Adipocyte (in vitro differentiated cells): Measurements from ENCODE around the gene GSTCD.

Experiments used
- DNase-seq: peaks from one replicate; pipeline ENCODE4 v3.0.0-alpha.2; 2015; ENCODE audit warnings: low read depth
- H3K27me3 ChIP-seq: replicated peaks from 2 replicates; pipeline ENCODE4 v1.7.0; 2013; ENCODE audit warnings: mild to moderate bottlenecking, low read length, moderate library complexity; ENCODE audit not compliant: control insufficient read depth, insufficient read depth
- H3K36me3 ChIP-seq: 2 replicates; pipeline ENCODE4 v1.7.0; 2013; ENCODE audit warnings: low read length, mild to moderate bottlenecking, moderate library complexity; ENCODE audit not compliant: control insufficient read depth, insufficient read depth, severe bottlenecking
- H3K4me1 ChIP-seq: 2 replicates; pipeline ENCODE4 v1.7.0; 2013; ENCODE audit warnings: mild to moderate bottlenecking, low read length, moderate library complexity; ENCODE audit not compliant: control insufficient read depth, insufficient read depth
- H3K4me3 ChIP-seq: 2 replicates; pipeline ENCODE4 v1.7.0; 2013; ENCODE audit warnings: mild to moderate bottlenecking, low read length, moderate library complexity
- H3K9ac ChIP-seq: 2 replicates; pipeline ENCODE4 v1.7.0; 2013; ENCODE audit warnings: mild to moderate bottlenecking, low read length, moderate library complexity
- H3K9me3 ChIP-seq: 2 replicates; pipeline ENCODE4 v1.7.0; 2013; ENCODE audit warnings: mild to moderate bottlenecking, low read length, moderate library complexity; ENCODE audit not compliant: control insufficient read depth

Gene GSTCD, protein sequence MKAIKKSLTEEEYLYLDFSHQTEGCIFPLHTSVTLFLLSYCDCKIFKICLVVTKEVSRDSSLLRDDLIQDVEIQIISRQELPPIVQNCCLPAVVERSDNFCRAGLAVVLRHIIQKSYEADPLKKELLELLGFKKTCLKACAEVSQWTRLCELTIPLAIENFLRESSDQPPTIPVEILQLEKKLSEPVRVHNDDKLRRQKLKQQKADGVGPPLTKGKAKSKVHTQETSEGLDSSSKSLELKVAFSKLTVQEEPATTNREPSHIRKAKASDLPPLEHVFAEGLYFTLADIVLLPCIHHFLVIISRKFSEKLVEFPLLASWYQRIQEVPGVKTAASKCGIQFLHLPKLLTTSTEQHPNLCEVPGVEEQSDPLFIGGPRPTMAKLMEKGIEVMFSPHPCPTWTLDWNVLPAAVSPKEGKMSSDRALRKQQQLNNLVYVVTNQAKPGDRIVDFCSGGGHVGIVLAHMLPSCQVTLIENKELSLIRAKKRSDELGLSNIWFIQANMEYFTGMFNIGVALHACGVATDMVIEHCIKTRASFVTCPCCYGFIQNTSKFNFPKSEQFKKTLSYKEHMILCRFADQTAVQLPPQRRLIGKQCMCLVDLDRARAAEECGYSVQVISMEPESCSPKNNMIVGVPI

DNA sequence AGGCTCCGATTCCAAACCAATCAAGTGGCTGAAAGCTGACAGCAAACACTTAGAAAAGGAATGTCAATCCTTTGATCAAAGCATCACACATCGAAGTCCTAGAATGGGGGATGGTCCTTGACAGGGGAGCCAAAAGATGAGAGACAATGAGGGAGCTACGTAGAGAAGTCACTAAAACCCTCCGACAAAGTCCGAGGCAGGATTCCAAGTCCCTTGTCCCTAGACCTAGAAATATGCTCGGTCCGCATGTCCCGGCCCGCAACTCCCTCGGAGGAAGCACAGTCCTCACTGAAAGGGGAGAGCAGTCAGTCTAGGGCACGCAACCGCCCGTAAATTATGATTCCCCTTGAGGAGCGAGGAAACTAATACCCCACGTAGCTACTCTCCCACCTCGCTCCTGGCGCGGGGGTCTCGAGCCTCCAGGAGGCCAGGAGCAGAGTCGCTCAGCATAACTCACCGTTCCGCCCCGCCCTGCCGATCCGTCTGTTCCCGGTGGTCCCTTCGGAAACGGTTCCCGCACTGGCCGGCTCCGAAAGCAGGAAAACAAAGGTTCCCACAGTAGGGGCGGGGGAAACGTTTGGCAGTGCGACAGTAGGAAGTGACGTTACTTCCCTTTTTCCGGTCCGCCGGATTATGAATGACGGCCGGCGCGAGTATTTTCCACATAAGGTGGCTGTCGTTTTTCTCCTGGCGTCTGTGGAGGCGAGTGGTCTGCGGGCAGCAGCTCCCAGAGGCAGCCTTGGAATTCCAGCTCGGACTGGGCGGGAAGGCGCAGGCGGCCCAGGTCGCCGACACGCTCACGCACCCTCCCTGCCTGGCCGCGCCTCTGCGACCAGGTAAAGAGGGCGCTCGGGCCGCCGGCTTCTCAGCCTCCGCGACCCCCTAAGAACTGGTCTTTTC, at the start of gene GSTCD, which contains the start of gene INTS12:
GSTCD (plus strand) TSS at position 604 of the 900 bp plus-strand sequence. CDS start 8,830 bp downstream, outside the sequence.
INTS12 (minus strand) TSS at position 509 of the 900 bp plus-strand sequence. CDS start 8,684 bp downstream, outside the sequence.
- no peaks in the 10 kb centered on the region for H3K9me3 ChIP-seq
- no peaks in the 10 kb centered on the region for H3K36me3 ChIP-seq
- H3K9ac ChIP-seq = peak within 1 kb of the TSS; percentile 93
- H3K27me3 ChIP-seq = no peaks in the 10 kb centered on the region
- peak within 1 kb of the TSS; percentile 95 for H3K4me3 ChIP-seq
- H3K4me1 ChIP-seq = peaks cover 21% of the 10 kb centered on the region
- peak; percentile 98 for DNase-seq

DNA sequence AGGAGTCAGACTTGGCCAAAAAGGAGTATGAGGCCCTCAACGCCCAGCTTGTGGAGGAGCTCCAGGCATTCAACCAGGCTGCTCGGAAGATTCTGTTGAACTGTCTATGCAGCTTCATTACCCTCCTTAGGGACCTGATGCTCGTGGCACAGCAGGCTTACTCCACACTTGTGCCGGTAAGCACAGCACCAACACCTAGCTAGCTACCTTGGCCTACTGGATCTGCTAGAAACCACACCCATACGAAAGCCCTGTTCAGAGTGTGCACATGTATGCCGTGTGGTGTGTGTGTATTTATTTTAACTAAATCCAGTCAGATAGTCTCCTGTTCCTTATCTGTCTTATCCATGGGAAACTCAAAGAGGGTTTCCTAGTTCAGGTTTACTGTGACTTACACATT, 49.4 kb upstream of the GSTCD start:
- H3K27me3 ChIP-seq = peaks cover 4% of the 10 kb centered on the region
- no peaks in the 10 kb centered on the region for H3K4me1 ChIP-seq
- no peak overlapping the region for H3K9ac ChIP-seq
- no peaks in the 10 kb centered on the region for H3K36me3 ChIP-seq
- H3K9me3 ChIP-seq = no peaks in the 10 kb centered on the region
- H3K4me3 ChIP-seq = no peak overlapping the region
- DNase-seq = no peak

DNA sequence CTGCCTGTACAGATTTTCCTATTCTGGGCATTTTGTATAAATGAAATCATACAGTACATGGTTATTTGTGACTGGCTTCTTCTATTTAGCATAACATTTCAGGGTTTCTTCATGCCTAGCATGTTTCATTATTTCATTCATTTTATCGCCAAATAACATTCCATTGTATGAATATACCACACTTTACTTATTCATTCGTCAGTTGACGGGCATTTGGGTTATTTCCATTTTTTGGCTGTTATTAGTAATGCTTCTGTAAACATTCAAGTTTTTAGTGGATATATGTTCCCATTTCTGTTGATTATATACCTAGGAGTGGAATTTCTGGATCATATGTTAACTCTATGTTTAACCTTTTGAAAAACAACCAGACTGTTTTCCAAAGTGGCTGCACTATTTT, 47.6 kb upstream of the GSTCD start:
- Histone ChIP-seq H3K9me3 (no peaks in the 10 kb centered on the region), H3K36me3 (no peaks in the 10 kb centered on the region), H3K9ac (no peak overlapping the region), H3K4me3 (no peak overlapping the region), H3K4me1 (no peaks in the 10 kb centered on the region), H3K27me3 (peaks cover 4% of the 10 kb centered on the region)
- no peak for DNase-seq

DNA sequence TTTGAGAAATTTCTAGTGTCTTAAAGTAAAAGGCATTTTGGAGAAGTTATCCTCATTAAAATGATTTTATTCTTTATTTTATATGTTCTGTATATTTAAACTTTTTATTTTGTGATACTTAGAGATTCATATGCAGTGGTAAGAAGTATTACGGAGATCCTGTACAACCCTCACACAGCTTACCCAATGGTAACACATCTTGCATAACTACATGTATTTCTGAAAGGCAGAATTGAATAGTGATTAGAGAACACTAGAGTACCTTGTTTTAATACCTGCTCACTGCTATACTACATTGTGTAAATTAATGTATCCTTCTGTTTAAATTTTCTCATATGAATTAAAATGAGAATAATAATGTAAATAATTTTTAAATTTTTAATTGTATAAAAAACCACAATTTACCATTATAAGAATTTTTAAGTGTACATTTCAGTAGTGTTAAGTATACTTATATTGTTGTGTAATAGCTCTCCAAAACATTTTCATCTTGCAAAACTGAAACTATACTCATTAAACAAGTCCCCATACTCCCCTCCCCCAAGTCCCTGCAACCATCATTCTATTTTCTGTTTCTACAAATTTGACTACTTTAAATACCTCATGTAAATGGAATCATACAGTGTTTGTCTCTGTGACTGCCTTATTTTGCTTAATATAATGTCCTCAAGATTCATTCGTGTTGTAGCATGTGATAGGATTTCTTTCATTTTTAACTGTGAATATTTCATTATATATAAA, 45.5 kb upstream of the GSTCD start:
- H3K4me3 ChIP-seq = no peak overlapping the region
- H3K9ac ChIP-seq = no peak overlapping the region
- DNase-seq = no peak
- no peaks in the 10 kb centered on the region for H3K9me3 ChIP-seq
- H3K4me1 ChIP-seq = no peaks in the 10 kb centered on the region
- peaks cover 7% of the 10 kb centered on the region for H3K27me3 ChIP-seq
- H3K36me3 ChIP-seq = no peaks in the 10 kb centered on the region

DNA sequence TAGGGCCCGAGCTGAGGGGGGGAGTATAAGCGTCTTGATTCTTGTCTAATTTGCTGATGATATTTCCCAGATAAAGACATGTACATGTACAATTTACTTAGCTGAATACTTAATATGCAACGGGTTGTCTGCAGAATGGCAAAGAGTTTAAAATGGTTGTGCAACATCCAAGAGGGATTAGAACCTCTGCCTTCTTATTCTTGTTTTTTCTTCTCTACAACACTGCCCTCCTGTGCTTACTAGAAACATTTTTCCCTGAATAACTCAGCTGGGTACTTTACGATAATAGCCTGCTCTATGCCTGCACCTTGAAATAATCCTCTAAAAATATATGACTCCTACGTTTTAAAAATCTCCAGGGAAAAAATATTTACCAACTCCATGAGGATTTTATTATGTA, 41.9 kb upstream of the GSTCD start:
- H3K4me3 ChIP-seq = no peak overlapping the region
- H3K9me3 ChIP-seq = no peaks in the 10 kb centered on the region
- peak; percentile 50 for DNase-seq

DNA sequence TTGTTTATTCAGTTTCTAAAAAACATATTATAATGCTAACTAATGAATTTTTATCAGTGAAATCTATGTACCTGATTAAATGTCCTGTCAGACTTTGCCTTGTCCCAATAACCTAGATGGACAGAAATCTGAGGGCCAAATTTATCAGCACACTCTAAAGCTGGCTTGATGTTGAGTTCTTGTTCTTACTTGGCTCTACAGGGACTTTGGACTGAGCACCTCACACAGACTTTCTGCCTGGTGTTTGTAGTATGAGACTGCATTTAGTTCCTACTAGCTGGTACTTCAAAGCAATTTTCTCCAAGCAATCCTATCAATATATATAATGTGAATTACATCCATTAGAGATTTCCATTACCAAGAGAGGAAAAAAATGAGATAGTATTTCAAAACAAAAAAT, 37.9 kb upstream of the GSTCD start:
- no peaks in the 10 kb centered on the region for H3K36me3 ChIP-seq
- peaks cover 4% of the 10 kb centered on the region for H3K27me3 ChIP-seq
- no peaks in the 10 kb centered on the region for H3K4me1 ChIP-seq
- H3K9ac ChIP-seq = no peak overlapping the region
- no peak overlapping the region for H3K4me3 ChIP-seq
- no peak for DNase-seq
- no peaks in the 10 kb centered on the region for H3K9me3 ChIP-seq

More for the DNA sequence above, 41.9 kb upstream of the GSTCD start:
- Histone ChIP-seq H3K27me3 (peaks cover 4% of the 10 kb centered on the region), H3K36me3 (no peaks in the 10 kb centered on the region), H3K4me1 (no peaks in the 10 kb centered on the region), H3K9ac (no peak overlapping the region)

DNA sequence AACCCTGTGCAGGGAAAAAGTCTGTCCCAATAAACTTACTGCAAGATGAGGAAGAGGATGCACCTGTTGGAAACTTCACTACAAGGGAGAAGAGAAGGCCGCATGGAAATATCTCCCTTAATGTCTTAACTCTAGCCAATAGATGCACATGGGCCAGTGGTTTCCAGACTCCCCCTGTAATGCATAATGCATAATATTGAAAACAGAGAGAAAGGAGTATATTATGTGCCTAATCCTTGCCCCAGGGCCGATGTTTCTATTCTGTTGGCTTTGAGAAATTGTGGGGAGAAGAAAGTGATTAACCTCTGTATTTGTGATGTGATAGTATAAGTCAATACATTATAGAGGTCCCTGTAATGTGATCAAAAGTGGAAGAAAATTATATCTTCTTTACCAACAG, 37.3 kb upstream of the GSTCD start:
- H3K9me3 ChIP-seq = no peaks in the 10 kb centered on the region
- no peaks in the 10 kb centered on the region for H3K4me1 ChIP-seq
- no peak for DNase-seq
- peaks cover 4% of the 10 kb centered on the region for H3K27me3 ChIP-seq
- no peak overlapping the region for H3K4me3 ChIP-seq
- H3K36me3 ChIP-seq = no peaks in the 10 kb centered on the region
- no peak overlapping the region for H3K9ac ChIP-seq

DNA sequence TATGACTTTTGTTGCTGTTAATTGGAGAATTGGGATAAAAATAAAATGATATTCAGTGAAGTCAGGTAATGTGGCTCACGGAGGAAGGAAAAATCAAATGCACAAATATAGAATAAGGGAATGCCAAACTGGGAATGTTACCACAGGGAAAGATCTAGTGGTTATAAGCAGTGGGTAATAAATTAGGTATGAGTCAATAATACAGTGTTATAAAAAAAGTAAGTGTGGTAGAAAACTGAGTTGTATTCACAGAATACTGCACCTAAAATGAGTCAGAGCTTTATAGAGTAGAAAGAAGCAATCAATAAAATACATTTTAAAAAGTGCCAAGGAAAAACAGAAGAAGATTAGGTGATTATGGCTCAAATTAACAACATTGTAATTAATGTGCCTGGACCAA, 34.6 kb upstream of the GSTCD start:
- Histone ChIP-seq H3K9ac (no peak overlapping the region), H3K4me3 (no peak overlapping the region), H3K36me3 (no peaks in the 10 kb centered on the region), H3K27me3 (no peaks in the 10 kb centered on the region), H3K4me1 (no peaks in the 10 kb centered on the region), H3K9me3 (no peaks in the 10 kb centered on the region)
- DNase-seq = no peak

DNA sequence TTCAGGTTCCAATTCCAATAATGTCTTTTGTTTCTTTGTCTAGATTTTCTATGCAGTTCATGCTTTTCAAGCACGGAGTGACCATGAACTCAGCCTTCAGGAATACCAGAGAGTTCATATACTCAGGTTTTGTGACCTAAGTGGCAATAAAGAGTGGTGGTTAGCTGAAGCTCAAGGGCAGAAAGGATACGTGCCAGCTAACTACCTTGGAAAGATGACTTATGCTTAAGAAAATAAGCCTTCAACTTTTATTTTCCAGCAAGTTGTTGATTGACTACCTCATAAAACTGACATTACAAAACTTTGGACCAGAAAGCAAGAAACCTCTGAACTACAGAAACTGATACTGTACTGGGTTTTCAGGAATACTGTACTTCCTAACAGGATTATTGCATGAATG, 30.9 kb upstream of the GSTCD start:
- Histone ChIP-seq H3K4me1 (no peaks in the 10 kb centered on the region), H3K9me3 (no peaks in the 10 kb centered on the region), H3K9ac (no peak overlapping the region), H3K4me3 (no peak overlapping the region), H3K36me3 (peaks cover 16% of the 10 kb centered on the region), H3K27me3 (no peaks in the 10 kb centered on the region)
- no peak for DNase-seq

DNA sequence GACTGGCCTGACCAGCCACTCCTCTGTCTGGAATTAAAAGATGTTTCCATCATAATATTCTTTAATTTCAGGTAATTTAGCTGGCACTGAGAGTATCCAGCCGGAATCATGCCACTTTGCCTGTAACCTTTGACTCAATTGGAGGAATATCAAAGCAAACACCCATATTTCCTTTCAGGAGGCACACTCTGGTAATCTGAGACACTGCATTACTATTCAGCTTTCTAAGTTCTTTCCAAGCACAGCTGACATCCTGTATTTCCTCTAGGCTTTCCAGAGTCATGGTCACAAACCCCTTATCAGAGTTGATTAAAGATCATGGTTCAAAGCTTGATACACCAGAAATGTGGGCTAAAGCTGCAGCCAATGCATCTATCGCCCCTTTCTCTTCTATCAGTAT, 29.4 kb upstream of the GSTCD start:
- H3K27me3 ChIP-seq = no peaks in the 10 kb centered on the region
- H3K9ac ChIP-seq = no peak overlapping the region
- no peaks in the 10 kb centered on the region for H3K4me1 ChIP-seq
- no peaks in the 10 kb centered on the region for H3K9me3 ChIP-seq
- H3K36me3 ChIP-seq = peaks cover 30% of the 10 kb centered on the region
- DNase-seq = peak; percentile 25
- no peak overlapping the region for H3K4me3 ChIP-seq
